A549 (cell line): ENCODE measurements around the gene PPIL4. TPM values are rescaled to one million over a fixed set of nuclear protein-coding genes. Genes with fewer than 3 reads are reported as not detected.

Source experiments
- ATAC-seq, 2 experiments: fragments of 200-7000 bp in 1 of 2; fragments of >200 bp in 1 of 2; cut with Nextera tagmentation in 1 of 2; cut with Tn5 transposase in 1 of 2; 3 replicates each; pipeline versions ENCODE4 v1.8.0 to v1.9.1; 2018 to 2020; ENCODE audit warnings: mild to moderate bottlenecking in 1 of 2, moderate library complexity in 1 of 2
- CTCF ChIA-PET: fragments of 300-600 bp; sonication (Branson Sonifier 250); formaldehyde crosslinking; extraction: SDS; loops from one replicate; lab custom pipeline; 2021; ENCODE audit warnings: antibody characterized with exemption, inconsistent platforms; lab: Yijun Ruan, JAX
- POLR2A ChIA-PET: fragments of 350-600 bp; formaldehyde crosslinking; extraction: SDS; loops from one replicate; lab custom pipeline; 2021; ENCODE audit warnings: antibody characterized with exemption, inconsistent platforms; lab: Yijun Ruan, JAX
- DNase-seq, 2 experiments: peaks; one replicate each; pipeline versions ENCODE4 v3.0.0 to v3.0.0-alpha.2; 2011 to 2016; ENCODE audit warnings: low read depth in 1 of 2, low spot score in 1 of 2
- FAIRE-seq: peaks from 2 replicates; lab custom pipeline; 2011; peaks lifted over from hg19 to GRCh38; lab: Jason Lieb, UNC
- H3K27ac ChIP-seq, 2 experiments: fragments of >200 bp; sonication (Bioruptor Twin); formaldehyde crosslinking; 3 replicates each; pipeline ENCODE4 v1.5.1; 2016 to 2017
- H3K4me1 ChIP-seq: fragments of >200 bp; sonication (Bioruptor Twin); formaldehyde crosslinking; 3 replicates; pipeline ENCODE4 v1.6.1; 2016
- H3K4me2 ChIP-seq: fragments of >200 bp; sonication (Bioruptor Twin); formaldehyde crosslinking; 3 replicates; pipeline ENCODE4 v1.6.1; 2016
- H3K4me3 ChIP-seq: fragments of >200 bp; sonication (Bioruptor Twin); formaldehyde crosslinking; 3 replicates; pipeline ENCODE4 v1.5.1; 2016
- H3K9me3 ChIP-seq: fragments of >200 bp; sonication (Bioruptor Twin); formaldehyde crosslinking; 3 replicates; pipeline ENCODE4 v1.6.1; 2016
- BHLHE40 ChIP-seq: IDR thresholded peaks from 2 replicates; pipeline ENCODE4 v1.6.1; 2012; ENCODE audit warnings: low read depth, low read length, inconsistent platforms
- CTCF ChIP-seq: fragments of >200 bp; sonication (Bioruptor Twin); formaldehyde crosslinking; IDR thresholded peaks from 3 replicates; pipeline ENCODE4 v1.5.1; 2016
- FOSB ChIP-seq: fragments of 250-450 bp; sonication (Bioruptor Pico); IDR thresholded peaks from 2 replicates; pipeline ENCODE4 v1.5.0; 2020; ENCODE audit warnings: mild to moderate bottlenecking, moderate library complexity
- FOSL2 ChIP-seq, 2 experiments: fragments of 450-650 bp in 1 of 2; fragments of >200 bp in 1 of 2; sonication (Bioruptor Twin) in 1 of 2; formaldehyde crosslinking; IDR thresholded peaks; 2 replicates each; pipeline versions ENCODE4 v1.5.0 to v1.6.1; 2016 to 2020; ENCODE audit warnings: mild to moderate bottlenecking in 1 of 2, moderate library complexity in 1 of 2
- HDAC2 ChIP-seq: fragments of 200-600 bp; sonication (generic); IDR thresholded peaks from 2 replicates; pipeline ENCODE4 v1.6.1; 2016
- HOXA7 ChIP-seq: fragments of 250-450 bp; sonication (Bioruptor Pico); IDR thresholded peaks from 2 replicates; pipeline ENCODE4 v1.5.0; 2020; ENCODE audit warnings: mild to moderate bottlenecking, moderate library complexity
- HOXB13 ChIP-seq: fragments of 250-450 bp; sonication (Bioruptor Pico); IDR thresholded peaks from 2 replicates; pipeline ENCODE4 v1.5.0; 2020; ENCODE audit warnings: low read depth, mild to moderate bottlenecking, moderate library complexity
- JUN ChIP-seq, 2 experiments: fragments of >200 bp; sonication (Bioruptor Twin); formaldehyde crosslinking; IDR thresholded peaks; 2 replicates in 1 of 2; 3 replicates in 1 of 2; pipeline ENCODE4 v1.6.1; 2016 to 2017
- JUNB ChIP-seq: fragments of >200 bp; sonication (Bioruptor Twin); formaldehyde crosslinking; IDR thresholded peaks from 2 replicates; pipeline ENCODE4 v1.6.1; 2016
- KDM5A ChIP-seq: fragments of 200-600 bp; sonication (generic); IDR thresholded peaks from 2 replicates; pipeline ENCODE4 v1.6.1; 2016; ENCODE audit warnings: antibody characterized with exemption, mild to moderate bottlenecking
- NFE2L2 ChIP-seq: fragments of 150-350 bp; conservative IDR thresholded peaks from 2 replicates; pipeline ENCODE4 v1.6.1; 2014; ENCODE audit warnings: low read length
- NPAS2 ChIP-seq: fragments of 250-450 bp; sonication (Bioruptor Pico); IDR thresholded peaks from 2 replicates; pipeline ENCODE4 v1.8.0; 2022; ENCODE audit warnings: mild to moderate bottlenecking, moderate library complexity, borderline replicate concordance
- PHF8 ChIP-seq: fragments of 200-600 bp; sonication (generic); IDR thresholded peaks from 2 replicates; pipeline ENCODE4 v1.6.1; 2016; ENCODE audit warnings: low read depth, mild to moderate bottlenecking, antibody characterized with exemption, moderate library complexity, borderline replicate concordance
- POLR2A ChIP-seq: IDR thresholded peaks from 2 replicates; pipeline ENCODE4 v1.6.1; 2012; ENCODE audit warnings: mild to moderate bottlenecking, low read length
- POLR2AphosphoS2 ChIP-seq: conservative IDR thresholded peaks from 2 replicates; pipeline ENCODE4 v1.6.1; 2012; ENCODE audit warnings: low read length, improper control_type of control experiment, inconsistent platforms
- RARB ChIP-seq: fragments of 250-450 bp; sonication (Bioruptor Pico); IDR thresholded peaks from 2 replicates; pipeline ENCODE4 v1.8.0; 2021; ENCODE audit warnings: mild to moderate bottlenecking, moderate library complexity
- REST ChIP-seq: fragments of 200-600 bp; sonication (generic); IDR thresholded peaks from 2 replicates; pipeline ENCODE4 v1.6.1; 2016; ENCODE audit warnings: antibody characterized with exemption, mild to moderate bottlenecking, moderate library complexity
- SREBF2 ChIP-seq: fragments of 450-650 bp; IDR thresholded peaks from 2 replicates; pipeline ENCODE4 v1.6.1; 2014; ENCODE audit warnings: mild to moderate bottlenecking, moderate library complexity
- TP53 ChIP-seq: fragments of 250-450 bp; sonication (Bioruptor Pico); IDR thresholded peaks from 2 replicates; pipeline ENCODE4 v1.5.0; 2021; ENCODE audit warnings: mild to moderate bottlenecking, moderate library complexity
- WGBS: methylation state at CpG from one replicate; pipeline ENCODE4 v1.1.6; 2017; ENCODE audit errors: missing lambda C conversion rate; 5-methylcytosine and 5-hydroxymethylcytosine counted together
- polyA plus RNA-seq, 4 experiments: library from polyadenylated mRNA; depleted of rRNA in 3 of 4; stranded (reverse); fragments of >200 nt; fragmentation: RNase III in 1 of 4; extraction: RNeasy Plus Mini Kit Qiagen cat#74134 plus additional on column Dnase treatment in 1 of 4; gene quantifications; 2 replicates in 3 of 4; 3 replicates in 1 of 4; pipeline ENCODE4 v1.2.3, GENCODE V29; 2011 to 2017

The PPIL4 gene
- polyA plus RNA-seq, 2 of the 4 experiments (the other 2 are of a cell fraction), result 12.1 to 17.2 TPM

- no peak overlapping the region for H3K4me2 ChIP-seq
- CTCF ChIA-PET, result no interaction called here
- TF ChIP-seq FOSL2 (IDR thresholded peaks at IDR 0.05) (no peak), FOSL2 (CRISPR knock-in tag; IDR thresholded peaks at IDR 0.05) (peak; percentile 6; the same call in 1 of the 2 replicates), REST (no peak)
Observed at GRCh38 chr6:149499066-149499465, 46.8 kb downstream of the PPIL4 start.

DNA sequence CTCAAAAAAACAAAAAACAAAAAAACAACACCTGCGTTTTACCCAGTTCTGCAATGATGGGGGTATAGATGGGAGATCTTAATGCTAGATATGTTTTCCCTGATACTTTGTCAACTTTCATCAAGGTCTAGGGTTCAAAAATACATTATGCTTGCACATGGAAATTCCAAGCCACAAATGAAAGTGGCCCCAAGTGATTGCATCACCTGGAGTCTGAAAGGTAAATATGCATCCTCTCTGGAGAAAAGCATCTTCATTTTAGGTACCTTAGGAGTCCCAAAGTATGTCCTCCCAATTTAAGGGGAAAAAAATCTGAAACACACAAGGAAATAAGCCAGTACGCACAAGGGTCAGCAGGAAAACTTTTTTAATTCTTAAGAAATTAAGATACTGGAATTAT is 48.5 kb downstream of the PPIL4 start:
- 98% methylated on average over 2 of the region's 2 CpGs for WGBS
- Histone ChIP-seq H3K4me1 (peaks cover 14% of the 10 kb centered on the region), H3K4me2 (no peak overlapping the region; the same call in 2 of the 3 replicates), H3K4me3 (no peak overlapping the region), H3K27ac (peak overlapping the region in 1 of 2 experiments; percentile 4; a peak in 1 of 6 replicates), H3K9me3 (no peaks in the 10 kb centered on the region)
- ATAC-seq (no peak), DNase-seq (no peak), FAIRE-seq (no peak)
- ChIA-PET CTCF (no interaction called here), POLR2A (no interaction called here)
- TF ChIP-seq BHLHE40 (no peak), CTCF (no peak), SREBF2 (no peak), TP53 (no peak), NPAS2 (CRISPR knock-in tag) (no peak), REST (no peak), KDM5A (no peak), JUNB (no peak), NFE2L2 (no peak), JUN (IDR thresholded peaks at IDR 0.05) (no peak), HDAC2 (no peak), RARB (CRISPR knock-in tag) (no peak), HOXA7 (CRISPR knock-in tag) (no peak), FOSL2 (IDR thresholded peaks at IDR 0.05) (no peak), FOSL2 (CRISPR knock-in tag; IDR thresholded peaks at IDR 0.05) (no peak), PHF8 (no peak), FOSB (CRISPR knock-in tag) (no peak), POLR2AphosphoS2 (no peak), HOXB13 (CRISPR knock-in tag) (no peak), POLR2A (no peak)

More at GRCh38 chr6:149499066-149499465, 46.8 kb downstream of the PPIL4 start:
- 62% methylated on average over 3 of the region's 3 CpGs for WGBS
- no peaks in the 10 kb centered on the region for H3K9me3 ChIP-seq
- DNase-seq, result no peak
- POLR2A ChIA-PET, result no interaction called here
- no peak overlapping the region for H3K27ac ChIP-seq
- ATAC-seq, result no peak
- H3K4me3 ChIP-seq, result no peak overlapping the region
- peaks cover 14% of the 10 kb centered on the region for H3K4me1 ChIP-seq
- FAIRE-seq, result no peak
